Mesenchymal stem cell (in vitro differentiated cells and primary cell): ENCODE data around the gene TEKT5.

Source experiments
- DNase-seq: peaks from one replicate; pipeline ENCODE4 v3.0.0-alpha.2; 2013
- H2AFZ ChIP-seq: one replicate; pipeline ENCODE4 v1.6.1; 2013; ENCODE audit warnings: low read depth, mild to moderate bottlenecking, control low read depth, inconsistent platforms, low read length, moderate library complexity
- H2AK5ac ChIP-seq: 2 replicates; pipeline ENCODE4 v1.6.1; 2013; ENCODE audit warnings: low read length, moderate library complexity, mild to moderate bottlenecking, inconsistent platforms; ENCODE audit not compliant: severe bottlenecking
- H2BK120ac ChIP-seq: one replicate; pipeline ENCODE4 v1.6.1; 2013; ENCODE audit warnings: low read depth, mild to moderate bottlenecking, inconsistent platforms, low read length, moderate library complexity
- H2BK12ac ChIP-seq, 2 experiments: one replicate each; pipeline ENCODE4 v1.6.1; 2013; ENCODE audit warnings: inconsistent platforms in 2 of 2, low read length in 2 of 2, mild to moderate bottlenecking in 2 of 2, moderate library complexity in 2 of 2, control low read depth in 1 of 2
- H2BK15ac ChIP-seq: one replicate; pipeline ENCODE4 v1.6.1; 2013; ENCODE audit warnings: mild to moderate bottlenecking, low read depth, inconsistent platforms; ENCODE audit not compliant: poor library complexity, severe bottlenecking
- H2BK5ac ChIP-seq: 2 replicates; pipeline ENCODE4 v1.6.1; 2013; ENCODE audit warnings: low read depth, mild to moderate bottlenecking, low read length, control low read depth, inconsistent platforms; ENCODE audit not compliant: poor library complexity, severe bottlenecking
- H3K14ac ChIP-seq, 2 experiments: one replicate each; pipeline ENCODE4 v1.6.1; 2013; ENCODE audit warnings: inconsistent platforms in 2 of 2, low read length in 2 of 2, control low read depth in 1 of 2, mild to moderate bottlenecking in 1 of 2, moderate library complexity in 1 of 2
- H3K18ac ChIP-seq, 2 experiments: one replicate each; pipeline ENCODE4 v1.6.1; 2013; ENCODE audit warnings: inconsistent platforms in 2 of 2, low read length in 2 of 2, control low read depth in 1 of 2, low read depth in 1 of 2, mild to moderate bottlenecking in 1 of 2
- H3K23ac ChIP-seq, 2 experiments: one replicate each; pipeline ENCODE4 v1.6.1; 2013; ENCODE audit warnings: inconsistent platforms in 2 of 2, low read length in 2 of 2, mild to moderate bottlenecking in 2 of 2, moderate library complexity in 2 of 2, control low read depth in 1 of 2
- H3K27ac ChIP-seq: 2 replicates; pipeline ENCODE4 v1.5.1; 2013; ENCODE audit warnings: mild to moderate bottlenecking, moderate library complexity, low read length, control low read depth, inconsistent platforms; ENCODE audit not compliant: poor library complexity, severe bottlenecking
- H3K27me3 ChIP-seq, 2 experiments: 2 replicates each; pipeline versions ENCODE4 v1.6.1 to v1.7.0; 2013; ENCODE audit warnings: low read length in 2 of 2, mild to moderate bottlenecking in 2 of 2, moderate library complexity in 2 of 2, control low read depth in 1 of 2, inconsistent platforms in 1 of 2; ENCODE audit not compliant: control insufficient read depth in 1 of 2, insufficient read depth in 1 of 2
- H3K36me3 ChIP-seq, 2 experiments: 2 replicates each; pipeline versions ENCODE4 v1.6.1 to v1.7.0; 2013; ENCODE audit warnings: low read length in 2 of 2, control low read depth in 1 of 2, inconsistent platforms in 1 of 2, low read depth in 1 of 2, mild to moderate bottlenecking in 1 of 2; ENCODE audit not compliant: insufficient read depth in 2 of 2, control insufficient read depth in 1 of 2
- H3K4ac ChIP-seq, 2 experiments: one replicate each; pipeline ENCODE4 v1.6.1; 2013; ENCODE audit warnings: inconsistent platforms in 2 of 2, low read length in 2 of 2, mild to moderate bottlenecking in 2 of 2, moderate library complexity in 2 of 2, control low read depth in 1 of 2, low read depth in 1 of 2
- H3K4me1 ChIP-seq: 2 replicates; pipeline ENCODE4 v1.6.1; 2013; ENCODE audit warnings: low read depth, low read length, control low read depth; ENCODE audit not compliant: control insufficient read depth, insufficient read depth
- H3K4me2 ChIP-seq: 2 replicates; pipeline ENCODE4 v1.6.1; 2013; ENCODE audit warnings: low read length, mild to moderate bottlenecking, inconsistent platforms; ENCODE audit not compliant: poor library complexity, severe bottlenecking
- H3K4me3 ChIP-seq, 2 experiments: 2 replicates each; pipeline versions ENCODE4 v1.5.1 to v1.7.0; 2013; ENCODE audit warnings: low read length in 2 of 2, mild to moderate bottlenecking in 2 of 2, control low read depth in 1 of 2, low read depth in 1 of 2; ENCODE audit not compliant: insufficient read depth in 1 of 2
- H3K79me1 ChIP-seq: replicated peaks from 2 replicates; pipeline ENCODE4 v1.6.1; 2013; ENCODE audit warnings: mild to moderate bottlenecking, control low read depth, low read length, inconsistent platforms; ENCODE audit not compliant: poor library complexity, severe bottlenecking
- H3K9ac ChIP-seq: 2 replicates; pipeline ENCODE4 v1.7.0; 2013; ENCODE audit warnings: mild to moderate bottlenecking, low read length, moderate library complexity
- H3K9me3 ChIP-seq: 2 replicates; pipeline ENCODE4 v1.7.0; 2013; ENCODE audit warnings: mild to moderate bottlenecking, low read length; ENCODE audit not compliant: control insufficient read depth
- H4K8ac ChIP-seq: one replicate; pipeline ENCODE4 v1.6.1; 2013; ENCODE audit warnings: inconsistent platforms, mild to moderate bottlenecking, low read length, moderate library complexity
- H4K91ac ChIP-seq: one replicate; pipeline ENCODE4 v1.6.1; 2013; ENCODE audit warnings: mild to moderate bottlenecking, low read length, inconsistent platforms
- WGBS: methylation state at CpG from one replicate; pipeline ENCODE4 v1.1.7; 2013; ENCODE audit warnings: mixed read lengths; 5-methylcytosine and 5-hydroxymethylcytosine counted together

TEKT5 gene

DNA sequence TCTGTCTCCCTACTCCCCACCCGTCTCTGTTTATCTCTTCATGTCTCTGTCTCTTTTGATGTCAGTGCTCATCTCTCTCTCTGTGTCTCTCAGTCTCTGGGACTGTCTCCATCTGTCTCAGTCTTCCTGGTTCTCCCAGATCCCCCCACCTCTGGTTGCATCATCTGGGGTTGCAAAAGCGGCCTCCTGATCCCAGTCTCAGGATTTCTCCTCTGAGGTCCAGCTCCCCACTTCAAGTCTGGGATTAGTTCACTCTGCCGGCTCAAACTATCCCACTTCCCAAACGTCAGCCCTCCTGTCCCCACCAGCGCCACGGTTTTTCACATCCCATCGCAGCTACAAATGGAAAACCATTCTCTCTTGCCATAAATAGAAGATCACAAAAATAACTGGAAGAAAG, 9.0 kb downstream of the TEKT5 start:
- WGBS, result 74% methylated on average over 7 of the region's 7 CpGs
- no peak overlapping the region for H2BK15ac ChIP-seq
- no peak overlapping the region for H4K91ac ChIP-seq
- no peaks in the 10 kb centered on the region for H3K9me3 ChIP-seq
- no peak overlapping the region for H3K27ac ChIP-seq
- no peak overlapping the region for H2BK120ac ChIP-seq
- H3K18ac ChIP-seq, result no peak overlapping the region
- no peak overlapping the region for H2AK5ac ChIP-seq
- H2BK12ac ChIP-seq, result no peak overlapping the region
- no peak overlapping the region for H3K4ac ChIP-seq
- no peak overlapping the region for H3K14ac ChIP-seq
- H3K9ac ChIP-seq, result no peak overlapping the region
- H3K4me1 ChIP-seq, result no peaks in the 10 kb centered on the region
- H2AFZ ChIP-seq, result no peak overlapping the region
- no peak overlapping the region for H3K4me2 ChIP-seq
- H4K8ac ChIP-seq, result no peak overlapping the region
- no peak overlapping the region for H3K23ac ChIP-seq
- H3K79me1 ChIP-seq, result no peaks in the 10 kb centered on the region
- H3K27me3 ChIP-seq, result peaks cover 0 to 19% of the 10 kb centered on the region in 2 experiments
- DNase-seq, result no peak
- H3K36me3 ChIP-seq, result no peaks in the 10 kb centered on the region
- H3K4me3 ChIP-seq, result no peak overlapping the region
- no peak overlapping the region for H2BK5ac ChIP-seq

- H3K18ac ChIP-seq, result no peak overlapping the region
- no peak overlapping the region for H2BK5ac ChIP-seq
- H2BK15ac ChIP-seq, result no peak overlapping the region
- no peak overlapping the region for H3K4ac ChIP-seq
- H3K9me3 ChIP-seq, result no peaks in the 10 kb centered on the region
- H4K8ac ChIP-seq, result no peak overlapping the region
- H3K23ac ChIP-seq, result no peak overlapping the region
- no peak overlapping the region for H3K4me2 ChIP-seq
- H2AK5ac ChIP-seq, result no peak overlapping the region
- H3K14ac ChIP-seq, result no peak overlapping the region
- no peaks in the 10 kb centered on the region for H3K79me1 ChIP-seq
- no peak for DNase-seq
- H3K4me1 ChIP-seq, result no peaks in the 10 kb centered on the region
- H4K91ac ChIP-seq, result no peak overlapping the region
- no peak overlapping the region for H3K9ac ChIP-seq
- H3K4me3 ChIP-seq, result no peak overlapping the region
- H2BK120ac ChIP-seq, result no peak overlapping the region
- no peak overlapping the region for H3K27ac ChIP-seq
- WGBS, result 61% methylated on average over 14 of the region's 14 CpGs
- no peaks in the 10 kb centered on the region for H3K36me3 ChIP-seq
- no peak overlapping the region for H2AFZ ChIP-seq
- H2BK12ac ChIP-seq, result no peak overlapping the region
- peaks cover 0 to 19% of the 10 kb centered on the region in 2 experiments for H3K27me3 ChIP-seq
Measured at GRCh38 chr16:10684511-10685151, 10.1 kb downstream of the TEKT5 start.

GRCh38 chr16:10683170-10683569, 11.6 kb downstream of the TEKT5 start:
- Histone ChIP-seq H3K27ac (no peak overlapping the region), H2AFZ (no peak overlapping the region), H3K27me3 (peaks cover 0 to 22% of the 10 kb centered on the region in 2 experiments), H3K23ac (no peak overlapping the region), H2BK15ac (no peak overlapping the region), H3K4me2 (no peak overlapping the region), H3K9ac (no peak overlapping the region), H4K8ac (no peak overlapping the region), H2BK5ac (no peak overlapping the region), H3K4me3 (no peak overlapping the region), H2BK120ac (no peak overlapping the region), H3K36me3 (no peaks in the 10 kb centered on the region), H3K4me1 (no peaks in the 10 kb centered on the region), H3K18ac (no peak overlapping the region), H3K4ac (no peak overlapping the region), H2BK12ac (no peak overlapping the region), H3K9me3 (no peaks in the 10 kb centered on the region), H2AK5ac (no peak overlapping the region), H4K91ac (no peak overlapping the region), H3K79me1 (no peaks in the 10 kb centered on the region), H3K14ac (no peak overlapping the region)
- DNase-seq, result no peak
- WGBS, result 57% methylated on average over 4 of the region's 8 CpGs

DNA sequence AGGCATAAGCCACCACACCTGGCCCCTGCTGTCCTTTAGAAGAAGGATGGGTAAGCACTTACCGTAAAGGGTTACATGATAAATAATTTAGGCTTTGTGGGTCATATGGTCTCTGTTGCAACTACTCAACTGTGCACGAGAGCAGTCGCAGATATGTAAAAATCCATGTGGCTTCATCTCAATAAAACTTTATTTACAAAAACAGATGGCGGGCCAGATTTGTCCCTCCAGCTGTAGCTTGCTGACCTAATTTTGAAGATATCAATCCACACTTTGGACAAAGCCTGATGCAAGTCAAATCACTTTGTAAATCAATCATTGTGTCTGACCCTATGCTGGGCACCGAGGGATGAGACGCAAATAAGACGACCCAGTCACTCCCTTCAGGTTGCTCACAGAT, 12.1 kb downstream of the TEKT5 start:
- no peaks in the 10 kb centered on the region for H3K4me1 ChIP-seq
- H3K4me3 ChIP-seq, result no peak overlapping the region
- no peak overlapping the region for H2AK5ac ChIP-seq
- peaks cover 0 to 27% of the 10 kb centered on the region in 2 experiments for H3K27me3 ChIP-seq
- no peak for DNase-seq
- WGBS, result 65% methylated on average over 4 of the region's 7 CpGs
- H3K36me3 ChIP-seq, result no peaks in the 10 kb centered on the region
- no peak overlapping the region for H3K23ac ChIP-seq
- H3K4ac ChIP-seq, result no peak overlapping the region
- no peak overlapping the region for H3K14ac ChIP-seq
- H2BK5ac ChIP-seq, result no peak overlapping the region
- H2BK15ac ChIP-seq, result no peak overlapping the region
- H4K91ac ChIP-seq, result no peak overlapping the region
- no peak overlapping the region for H3K27ac ChIP-seq
- no peak overlapping the region for H4K8ac ChIP-seq
- no peak overlapping the region for H2AFZ ChIP-seq
- no peak overlapping the region for H3K18ac ChIP-seq
- H3K4me2 ChIP-seq, result no peak overlapping the region
- H3K9ac ChIP-seq, result no peak overlapping the region
- H3K79me1 ChIP-seq, result no peaks in the 10 kb centered on the region
- H2BK120ac ChIP-seq, result no peak overlapping the region
- H3K9me3 ChIP-seq, result no peaks in the 10 kb centered on the region
- no peak overlapping the region for H2BK12ac ChIP-seq
